CD8-positive, alpha-beta memory T cell (primary cell): ENCODE data around the gene NCBP3. TPM values are rescaled to one million over a fixed set of nuclear protein-coding genes. Genes with fewer than 3 reads are reported as not detected.

ENCODE experiments used
- CTCF ChIA-PET: fragments of 350-600 bp; sonication (Branson Sonifier 250); formaldehyde crosslinking; loops from one replicate; lab custom pipeline; 2021; ENCODE audit warnings: antibody characterized with exemption; lab: Charles Lee
- POLR2A ChIA-PET: fragments of 350-600 bp; sonication (Branson Sonifier 250); formaldehyde crosslinking; loops from one replicate; lab custom pipeline; 2021; ENCODE audit warnings: antibody characterized with exemption; lab: Charles Lee
- DNase-seq, 5 donors: peaks; one replicate each; pipeline versions ENCODE4 v3.0.0 to v3.0.0-alpha.2; 2020 to 2022; ENCODE audit warnings: mixed read lengths in 1 of 5
- H3K27ac ChIP-seq: one replicate; pipeline ENCODE4 v1.7.0; 2013; ENCODE audit warnings: low read depth, mild to moderate bottlenecking, low read length, moderate library complexity
- H3K27me3 ChIP-seq: 2 replicates; pipeline ENCODE4 v1.7.0; 2013; ENCODE audit warnings: low read length, mild to moderate bottlenecking; ENCODE audit not compliant: insufficient read depth, poor library complexity, severe bottlenecking
- H3K36me3 ChIP-seq: 2 replicates; pipeline ENCODE4 v1.7.0; 2013; ENCODE audit warnings: mild to moderate bottlenecking, low read length, moderate library complexity; ENCODE audit not compliant: insufficient read depth
- H3K4me1 ChIP-seq: 2 replicates; pipeline ENCODE4 v1.7.0; 2013; ENCODE audit warnings: mild to moderate bottlenecking, low read length, moderate library complexity; ENCODE audit not compliant: insufficient read depth
- H3K4me3 ChIP-seq: 2 replicates; pipeline ENCODE4 v1.7.0; 2013; ENCODE audit warnings: mild to moderate bottlenecking, low read length
- H3K9me3 ChIP-seq: 2 replicates; pipeline ENCODE4 v1.7.0; 2013; ENCODE audit warnings: mild to moderate bottlenecking, low read length
- H3K27ac Mint-ChIP-seq, 8 donors: one replicate each; pipeline ENCODE4 v1.8.0; 2020 to 2021; ENCODE audit warnings: mixed read lengths in 8 of 8, mild to moderate bottlenecking in 6 of 8, inconsistent platforms in 3 of 8, moderate library complexity in 3 of 8
- H3K27me3 Mint-ChIP-seq, 2 donors: one replicate each; pipeline ENCODE4 v1.8.0; 2020 to 2021; ENCODE audit warnings: mixed read lengths in 2 of 2, mild to moderate bottlenecking in 1 of 2, moderate library complexity in 1 of 2
- H3K36me3 Mint-ChIP-seq, 3 donors: one replicate each; pipeline ENCODE4 v1.8.0; 2020 to 2021; ENCODE audit warnings: mixed read lengths in 3 of 3, inconsistent platforms in 1 of 3, mild to moderate bottlenecking in 1 of 3
- H3K4me1 Mint-ChIP-seq, 3 donors: one replicate each; pipeline ENCODE4 v1.8.0; 2020 to 2021; ENCODE audit warnings: mixed read lengths in 3 of 3, inconsistent platforms in 1 of 3, mild to moderate bottlenecking in 1 of 3
- H3K4me3 Mint-ChIP-seq, 7 donors: one replicate each; pipeline ENCODE4 v1.8.0; 2020 to 2021; ENCODE audit warnings: mixed read lengths in 7 of 7, mild to moderate bottlenecking in 6 of 7, moderate library complexity in 4 of 7, inconsistent platforms in 2 of 7
- H3K9me3 Mint-ChIP-seq, 5 donors: one replicate each; pipeline ENCODE4 v1.8.0; 2020 to 2022; ENCODE audit warnings: mixed read lengths in 5 of 5, mild to moderate bottlenecking in 3 of 5, moderate library complexity in 2 of 5, inconsistent platforms in 1 of 5
- polyA plus RNA-seq: library from polyadenylated mRNA; unstranded; fragments of 300-500 nt; fragmentation: Illumina TruSeq; gene quantifications from one replicate; pipeline ENCODE4 v1.2.3, GENCODE V29; 2021
- total RNA-seq, 2 experiments: library from RNA; stranded (reverse); gene quantifications; one replicate each; pipeline ENCODE4 v1.2.3, GENCODE V29; 2021

The NCBP3 gene
- total and polyA plus RNA-seq, 3 experiments from 2014 or later, result 18.0 to 42.0 (median 39.9) TPM

DNA sequence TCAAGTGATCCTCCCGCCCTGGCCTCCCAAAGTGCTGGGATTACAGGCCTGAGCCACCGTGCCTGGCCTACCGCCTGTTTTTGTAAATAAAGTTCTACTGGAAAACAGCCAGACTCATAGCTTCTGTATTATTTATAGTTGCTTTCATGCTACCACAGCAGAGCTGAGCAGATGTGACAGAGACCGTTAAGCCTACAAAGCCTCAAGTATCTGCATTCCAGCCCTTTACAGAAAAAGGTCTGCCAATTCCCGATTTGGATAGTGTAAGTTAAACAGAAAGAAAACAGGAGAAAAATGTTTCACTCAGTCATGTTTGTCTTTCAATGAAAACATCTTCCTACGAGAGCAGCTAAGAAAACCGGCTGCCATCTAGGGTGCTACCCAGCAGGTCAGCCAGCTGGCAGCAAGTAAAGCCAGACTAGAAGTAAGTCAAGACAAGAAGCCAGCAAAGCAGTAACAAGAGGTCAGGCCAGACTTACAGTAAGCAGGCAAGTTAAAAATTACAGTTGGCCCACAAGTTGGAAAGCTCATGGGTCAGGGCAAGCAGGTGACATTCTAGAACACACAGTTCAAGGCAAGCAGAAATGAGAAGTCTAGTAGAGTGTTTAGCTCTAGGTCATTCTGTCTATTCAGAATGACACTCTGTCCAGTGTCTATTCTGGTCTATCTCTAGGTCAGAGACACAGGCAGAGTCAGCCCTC is 17.7 kb downstream of the NCBP3 start:
- peak overlapping the region in 3 of 8 donors; percentile 56 to 92 (median 74) for H3K27ac Mint-ChIP-seq
- no peaks in the 10 kb centered on the region for H3K9me3 Mint-ChIP-seq
- POLR2A ChIA-PET, result interaction anchor here (1.0 to 1.8 kb wide), 2 partner anchors 17 to 90 kb away, joined by 4 to 9 read pairs; no protein-coding TSS in a partner anchor
- Histone ChIP-seq H3K4me1 (no peaks in the 10 kb centered on the region), H3K9me3 (no peaks in the 10 kb centered on the region), H3K4me3 (no peak overlapping the region), H3K36me3 (peaks cover 11% of the 10 kb centered on the region), H3K27me3 (no peaks in the 10 kb centered on the region), H3K27ac (no peak overlapping the region)
- no peak for DNase-seq
- no peak overlapping the region for H3K4me3 Mint-ChIP-seq
- H3K36me3 Mint-ChIP-seq, result peaks cover 11 to 69% (median 13%) of the 10 kb centered on the region in 3 donors
- H3K27me3 Mint-ChIP-seq, result no peaks in the 10 kb centered on the region
- CTCF ChIA-PET, result interaction anchor here (0.8 to 6.2 kb wide), 20 partner anchors 10 to 146 kb away, joined by 3 to 206 read pairs (median 4); partner anchors contain the start of genes HASPIN, ITGAE and NCBP3
- peaks cover 0 to 8% (median 5%) of the 10 kb centered on the region in 3 donors for H3K4me1 Mint-ChIP-seq

DNA sequence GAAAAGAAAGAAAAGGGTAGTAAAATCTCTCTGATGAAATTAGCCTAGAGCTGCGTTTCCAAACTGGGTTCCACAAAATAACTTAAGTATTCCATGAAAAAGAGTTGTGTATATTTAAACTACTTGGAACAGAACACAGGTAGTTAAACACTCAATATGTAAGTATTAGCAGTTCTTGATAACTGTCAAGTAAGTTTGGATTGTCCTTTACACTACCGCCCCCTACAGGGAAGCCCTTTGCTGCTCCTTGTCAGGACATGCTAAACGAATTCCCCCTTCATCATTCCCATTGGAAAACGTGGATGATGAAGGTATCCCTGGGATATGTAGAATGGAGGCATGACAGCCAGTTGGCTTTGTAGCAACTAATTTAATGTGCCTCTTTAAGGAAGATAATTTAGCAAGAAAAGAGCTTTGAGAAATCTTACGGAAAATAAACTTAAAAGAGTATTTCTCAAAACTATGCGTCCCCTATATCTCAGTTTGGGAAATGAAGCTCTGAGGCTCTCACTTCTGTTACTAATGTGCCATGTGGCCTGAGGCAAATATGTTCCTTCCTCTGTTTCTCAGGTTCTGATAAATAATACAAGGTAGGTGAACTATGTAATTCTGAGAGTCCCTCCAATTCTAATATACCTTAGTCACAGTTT is 18.8 kb downstream of the NCBP3 start:
- no peak overlapping the region for H3K4me3 Mint-ChIP-seq
- ChIA-PET POLR2A (interaction anchor here (1.0 to 1.8 kb wide), 2 partner anchors 18 to 89 kb away, joined by 4 to 9 read pairs; no protein-coding TSS in a partner anchor), CTCF (interaction anchor here (0.7 to 6.2 kb wide), 23 partner anchors 10 to 143 kb away, joined by 3 to 206 read pairs (median 4); partner anchors contain the start of genes HASPIN, ITGAE and NCBP3)
- H3K4me1 Mint-ChIP-seq, result peaks cover 0 to 8% (median 5%) of the 10 kb centered on the region in 3 donors
- H3K27me3 Mint-ChIP-seq, result no peaks in the 10 kb centered on the region
- no peaks in the 10 kb centered on the region for H3K9me3 ChIP-seq
- H3K36me3 Mint-ChIP-seq, result peaks cover 11 to 74% (median 15%) of the 10 kb centered on the region in 3 donors
- H3K27ac ChIP-seq, result no peak overlapping the region
- H3K4me3 ChIP-seq, result no peak overlapping the region
- H3K4me1 ChIP-seq, result no peaks in the 10 kb centered on the region
- no peaks in the 10 kb centered on the region for H3K9me3 Mint-ChIP-seq
- peaks cover 14% of the 10 kb centered on the region for H3K36me3 ChIP-seq
- DNase-seq, result peak; percentile 60 to 82 (median 69)
- peak overlapping the region in 3 of 8 donors; percentile 6 to 89 (median 35) for H3K27ac Mint-ChIP-seq
- no peaks in the 10 kb centered on the region for H3K27me3 ChIP-seq

DNA sequence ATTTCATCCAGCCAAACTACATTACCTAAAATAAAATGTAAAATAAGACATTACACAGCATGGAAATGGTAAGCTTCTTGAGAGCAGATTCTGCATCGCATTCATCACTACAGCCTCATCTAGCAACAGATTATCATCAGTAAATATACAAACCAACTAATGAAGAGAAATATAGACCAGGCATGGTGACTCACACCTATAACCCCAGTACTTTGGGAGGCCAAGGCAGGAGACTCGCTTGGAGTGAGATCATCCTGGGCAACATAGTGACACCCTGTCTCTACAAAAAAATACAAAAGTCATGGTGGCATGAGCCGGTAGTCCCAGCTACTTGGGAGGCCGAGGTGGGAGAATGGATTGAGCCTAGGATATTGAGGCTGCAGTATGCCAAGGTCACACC is 19.9 kb downstream of the NCBP3 start:
- Histone ChIP-seq H3K27ac (no peak overlapping the region), H3K4me3 (no peak overlapping the region), H3K4me1 (no peaks in the 10 kb centered on the region), H3K9me3 (no peaks in the 10 kb centered on the region), H3K36me3 (peaks cover 18% of the 10 kb centered on the region), H3K27me3 (no peaks in the 10 kb centered on the region)
- no peak overlapping the region for H3K27ac Mint-ChIP-seq
- no peaks in the 10 kb centered on the region for H3K9me3 Mint-ChIP-seq
- ChIA-PET POLR2A (interaction anchor here (0.6 to 1.8 kb wide), 2 partner anchors 74 to 88 kb away, joined by 4 to 9 read pairs; no protein-coding TSS in a partner anchor), CTCF (interaction anchor here (0.7 to 6.2 kb wide), 10 partner anchors 10 to 143 kb away, joined by 3 to 206 read pairs (median 4); partner anchors contain the start of gene NCBP3)
- H3K36me3 Mint-ChIP-seq, result peaks cover 11 to 83% (median 21%) of the 10 kb centered on the region in 3 donors
- no peak overlapping the region for H3K4me3 Mint-ChIP-seq
- peaks cover 0 to 8% (median 5%) of the 10 kb centered on the region in 3 donors for H3K4me1 Mint-ChIP-seq
- no peaks in the 10 kb centered on the region for H3K27me3 Mint-ChIP-seq
- no peak for DNase-seq

- peak overlapping the region in 1 of 8 donors; percentile 2 for H3K27ac Mint-ChIP-seq
- peaks cover 11 to 86% (median 28%) of the 10 kb centered on the region in 3 donors for H3K36me3 Mint-ChIP-seq
- H3K9me3 Mint-ChIP-seq, result no peaks in the 10 kb centered on the region
- peaks cover 0 to 2% (median 0%) of the 10 kb centered on the region in 3 donors for H3K4me1 Mint-ChIP-seq
- no peaks in the 10 kb centered on the region for H3K27me3 ChIP-seq
- no peaks in the 10 kb centered on the region for H3K27me3 Mint-ChIP-seq
- no peak overlapping the region for H3K4me3 ChIP-seq
- no peaks in the 10 kb centered on the region for H3K4me1 ChIP-seq
- no peak for DNase-seq
- H3K27ac ChIP-seq, result no peak overlapping the region
- H3K36me3 ChIP-seq, result peaks cover 18% of the 10 kb centered on the region
- H3K9me3 ChIP-seq, result no peaks in the 10 kb centered on the region
- POLR2A ChIA-PET, result no interaction called here
- H3K4me3 Mint-ChIP-seq, result no peak overlapping the region
- CTCF ChIA-PET, result interaction anchor here (1.5 kb wide), 1 partner anchor 83 kb away, joined by 7 read pairs; no protein-coding TSS in a partner anchor
Observed at GRCh38 chr17:3821101-3821500, 24.9 kb downstream of the NCBP3 start.

DNA sequence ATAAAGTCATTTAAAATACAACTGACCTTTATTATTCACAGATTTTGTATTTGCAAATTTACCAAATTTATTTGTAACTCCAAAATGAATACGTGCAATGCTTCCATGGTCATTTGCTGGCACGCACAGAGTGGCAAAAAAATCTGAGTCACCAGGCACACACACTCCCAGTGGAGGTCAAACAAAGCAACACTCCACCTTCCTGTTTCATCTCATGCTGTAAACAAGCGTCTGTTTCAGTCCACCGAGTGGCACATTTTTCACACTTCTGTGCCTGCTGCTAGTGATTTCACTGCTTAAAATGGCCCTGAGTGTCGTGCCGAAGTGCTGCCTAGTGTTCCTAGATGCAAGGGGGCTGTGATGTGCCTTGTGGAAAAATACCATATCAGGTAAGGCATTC is 27.3 kb downstream of the NCBP3 start:
- no peak for DNase-seq
- no peak overlapping the region for H3K27ac Mint-ChIP-seq
- Histone ChIP-seq H3K4me1 (no peaks in the 10 kb centered on the region), H3K4me3 (no peak overlapping the region), H3K36me3 (peaks cover 38% of the 10 kb centered on the region), H3K27ac (no peak overlapping the region), H3K27me3 (no peaks in the 10 kb centered on the region), H3K9me3 (no peaks in the 10 kb centered on the region)
- ChIA-PET POLR2A (no interaction called here), CTCF (no interaction called here)
- H3K27me3 Mint-ChIP-seq, result no peaks in the 10 kb centered on the region
- H3K4me1 Mint-ChIP-seq, result no peaks in the 10 kb centered on the region
- no peak overlapping the region for H3K4me3 Mint-ChIP-seq
- no peaks in the 10 kb centered on the region for H3K9me3 Mint-ChIP-seq
- peaks cover 22 to 86% (median 39%) of the 10 kb centered on the region in 3 donors for H3K36me3 Mint-ChIP-seq

DNA sequence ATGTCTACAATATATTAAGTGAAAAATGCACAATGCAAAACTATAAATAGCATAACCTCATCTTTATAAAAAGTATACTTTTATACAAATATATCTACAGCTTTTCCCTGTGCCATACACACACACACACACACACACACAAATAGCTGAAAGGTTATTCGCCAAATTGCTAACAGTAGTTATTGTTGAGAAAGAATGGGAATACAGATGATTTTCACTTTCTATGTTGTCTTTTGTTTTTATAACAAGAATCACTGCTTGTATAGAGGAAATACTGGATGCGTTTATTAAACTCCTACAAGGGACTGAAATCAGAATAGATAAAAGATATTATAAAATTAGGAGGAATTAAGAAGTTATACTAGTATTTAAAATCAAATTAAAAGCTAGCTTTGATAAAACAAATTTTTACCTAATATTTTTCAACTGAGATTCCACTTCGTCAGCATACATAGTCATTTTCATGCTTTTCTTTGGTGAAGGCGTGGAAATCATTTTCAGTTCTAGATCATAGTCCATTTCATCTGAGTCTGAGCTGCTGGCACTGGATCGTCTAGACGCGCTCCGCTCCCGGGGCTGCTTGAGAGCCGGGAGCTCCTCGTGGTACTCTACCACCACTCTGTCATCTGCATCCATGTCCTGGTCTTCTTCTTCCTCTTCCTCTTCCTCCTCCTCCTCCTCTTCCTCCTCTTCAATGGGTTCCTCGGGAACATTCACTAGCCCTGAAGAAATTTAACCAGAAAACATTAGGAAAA is 28.0 kb downstream of the NCBP3 start:
- H3K27me3 ChIP-seq, result no peaks in the 10 kb centered on the region
- H3K27ac ChIP-seq, result no peak overlapping the region
- H3K36me3 ChIP-seq, result peaks cover 42% of the 10 kb centered on the region
- no peaks in the 10 kb centered on the region for H3K9me3 ChIP-seq
- Mint-ChIP-seq H3K27me3 (no peaks in the 10 kb centered on the region), H3K9me3 (no peaks in the 10 kb centered on the region), H3K4me3 (no peak overlapping the region), H3K27ac (peak overlapping the region in 1 of 8 donors; percentile 17), H3K4me1 (no peaks in the 10 kb centered on the region), H3K36me3 (peaks cover 22 to 87% (median 38%) of the 10 kb centered on the region in 3 donors)
- DNase-seq, result no peak
- ChIA-PET CTCF (interaction anchor here (0.7 kb wide), 1 partner anchor 80 kb away, joined by 3 read pairs; no protein-coding TSS in a partner anchor), POLR2A (no interaction called here)
- H3K4me3 ChIP-seq, result no peak overlapping the region
- no peaks in the 10 kb centered on the region for H3K4me1 ChIP-seq

- Histone ChIP-seq H3K36me3 (peaks cover 41% of the 10 kb centered on the region), H3K9me3 (no peaks in the 10 kb centered on the region), H3K27ac (no peak overlapping the region), H3K4me1 (no peaks in the 10 kb centered on the region), H3K27me3 (no peaks in the 10 kb centered on the region), H3K4me3 (no peak overlapping the region)
- Mint-ChIP-seq H3K9me3 (no peaks in the 10 kb centered on the region), H3K4me3 (no peak overlapping the region), H3K4me1 (no peaks in the 10 kb centered on the region), H3K36me3 (peaks cover 22 to 85% (median 34%) of the 10 kb centered on the region in 3 donors), H3K27me3 (no peaks in the 10 kb centered on the region), H3K27ac (no peak overlapping the region)
- CTCF ChIA-PET, result interaction anchor here (0.9 to 2.2 kb wide), 2 partner anchors 10 to 78 kb away, joined by 4 to 13 read pairs; no protein-coding TSS in a partner anchor
- POLR2A ChIA-PET, result no interaction called here
- DNase-seq, result no peak
Observed at GRCh38 chr17:3815925-3816324, 30.1 kb downstream of the NCBP3 start.
